Mesenchymal stem cell (in vitro differentiated cells and primary cell): ENCODE measurements around the gene CAPSL.

ENCODE experiments used
- DNase-seq: peaks from one replicate; pipeline ENCODE4 v3.0.0-alpha.2; 2013
- H2AFZ ChIP-seq: one replicate; pipeline ENCODE4 v1.6.1; 2013; ENCODE audit warnings: low read depth, mild to moderate bottlenecking, control low read depth, inconsistent platforms, low read length, moderate library complexity
- H2AK5ac ChIP-seq: 2 replicates; pipeline ENCODE4 v1.6.1; 2013; ENCODE audit warnings: low read length, moderate library complexity, mild to moderate bottlenecking, inconsistent platforms; ENCODE audit not compliant: severe bottlenecking
- H2BK120ac ChIP-seq: one replicate; pipeline ENCODE4 v1.6.1; 2013; ENCODE audit warnings: low read depth, mild to moderate bottlenecking, inconsistent platforms, low read length, moderate library complexity
- H2BK12ac ChIP-seq, 2 experiments: one replicate each; pipeline ENCODE4 v1.6.1; 2013; ENCODE audit warnings: inconsistent platforms in 2 of 2, low read length in 2 of 2, mild to moderate bottlenecking in 2 of 2, moderate library complexity in 2 of 2, control low read depth in 1 of 2
- H2BK15ac ChIP-seq: one replicate; pipeline ENCODE4 v1.6.1; 2013; ENCODE audit warnings: mild to moderate bottlenecking, low read depth, inconsistent platforms; ENCODE audit not compliant: poor library complexity, severe bottlenecking
- H2BK5ac ChIP-seq: 2 replicates; pipeline ENCODE4 v1.6.1; 2013; ENCODE audit warnings: low read depth, mild to moderate bottlenecking, low read length, control low read depth, inconsistent platforms; ENCODE audit not compliant: poor library complexity, severe bottlenecking
- H3K14ac ChIP-seq, 2 experiments: one replicate each; pipeline ENCODE4 v1.6.1; 2013; ENCODE audit warnings: inconsistent platforms in 2 of 2, low read length in 2 of 2, control low read depth in 1 of 2, mild to moderate bottlenecking in 1 of 2, moderate library complexity in 1 of 2
- H3K18ac ChIP-seq, 2 experiments: one replicate each; pipeline ENCODE4 v1.6.1; 2013; ENCODE audit warnings: inconsistent platforms in 2 of 2, low read length in 2 of 2, control low read depth in 1 of 2, low read depth in 1 of 2, mild to moderate bottlenecking in 1 of 2
- H3K23ac ChIP-seq, 2 experiments: one replicate each; pipeline ENCODE4 v1.6.1; 2013; ENCODE audit warnings: inconsistent platforms in 2 of 2, low read length in 2 of 2, mild to moderate bottlenecking in 2 of 2, moderate library complexity in 2 of 2, control low read depth in 1 of 2
- H3K27ac ChIP-seq: 2 replicates; pipeline ENCODE4 v1.5.1; 2013; ENCODE audit warnings: mild to moderate bottlenecking, moderate library complexity, low read length, control low read depth, inconsistent platforms; ENCODE audit not compliant: poor library complexity, severe bottlenecking
- H3K27me3 ChIP-seq, 2 experiments: 2 replicates each; pipeline versions ENCODE4 v1.6.1 to v1.7.0; 2013; ENCODE audit warnings: low read length in 2 of 2, mild to moderate bottlenecking in 2 of 2, moderate library complexity in 2 of 2, control low read depth in 1 of 2, inconsistent platforms in 1 of 2; ENCODE audit not compliant: control insufficient read depth in 1 of 2, insufficient read depth in 1 of 2
- H3K36me3 ChIP-seq, 2 experiments: 2 replicates each; pipeline versions ENCODE4 v1.6.1 to v1.7.0; 2013; ENCODE audit warnings: low read length in 2 of 2, control low read depth in 1 of 2, inconsistent platforms in 1 of 2, low read depth in 1 of 2, mild to moderate bottlenecking in 1 of 2; ENCODE audit not compliant: insufficient read depth in 2 of 2, control insufficient read depth in 1 of 2
- H3K4ac ChIP-seq, 2 experiments: one replicate each; pipeline ENCODE4 v1.6.1; 2013; ENCODE audit warnings: inconsistent platforms in 2 of 2, low read length in 2 of 2, mild to moderate bottlenecking in 2 of 2, moderate library complexity in 2 of 2, control low read depth in 1 of 2, low read depth in 1 of 2
- H3K4me1 ChIP-seq: 2 replicates; pipeline ENCODE4 v1.6.1; 2013; ENCODE audit warnings: low read depth, low read length, control low read depth; ENCODE audit not compliant: control insufficient read depth, insufficient read depth
- H3K4me2 ChIP-seq: 2 replicates; pipeline ENCODE4 v1.6.1; 2013; ENCODE audit warnings: low read length, mild to moderate bottlenecking, inconsistent platforms; ENCODE audit not compliant: poor library complexity, severe bottlenecking
- H3K4me3 ChIP-seq, 2 experiments: 2 replicates each; pipeline versions ENCODE4 v1.5.1 to v1.7.0; 2013; ENCODE audit warnings: low read length in 2 of 2, mild to moderate bottlenecking in 2 of 2, control low read depth in 1 of 2, low read depth in 1 of 2; ENCODE audit not compliant: insufficient read depth in 1 of 2
- H3K79me1 ChIP-seq: replicated peaks from 2 replicates; pipeline ENCODE4 v1.6.1; 2013; ENCODE audit warnings: mild to moderate bottlenecking, control low read depth, low read length, inconsistent platforms; ENCODE audit not compliant: poor library complexity, severe bottlenecking
- H3K9ac ChIP-seq: 2 replicates; pipeline ENCODE4 v1.7.0; 2013; ENCODE audit warnings: mild to moderate bottlenecking, low read length, moderate library complexity
- H3K9me3 ChIP-seq: 2 replicates; pipeline ENCODE4 v1.7.0; 2013; ENCODE audit warnings: mild to moderate bottlenecking, low read length; ENCODE audit not compliant: control insufficient read depth
- H4K8ac ChIP-seq: one replicate; pipeline ENCODE4 v1.6.1; 2013; ENCODE audit warnings: inconsistent platforms, mild to moderate bottlenecking, low read length, moderate library complexity
- H4K91ac ChIP-seq: one replicate; pipeline ENCODE4 v1.6.1; 2013; ENCODE audit warnings: mild to moderate bottlenecking, low read length, inconsistent platforms
- WGBS: methylation state at CpG from one replicate; pipeline ENCODE4 v1.1.7; 2013; ENCODE audit warnings: mixed read lengths; 5-methylcytosine and 5-hydroxymethylcytosine counted together

Gene CAPSL

GRCh38 chr5:35939639-35940038 is 1.2 kb upstream of the CAPSL start:
- no peak overlapping the region for H4K91ac ChIP-seq
- no peak overlapping the region for H2BK12ac ChIP-seq
- H2BK5ac ChIP-seq = no peak overlapping the region
- no peak for DNase-seq
- no peak overlapping the region for H4K8ac ChIP-seq
- H3K4me1 ChIP-seq = no peaks in the 10 kb centered on the region
- H3K9ac ChIP-seq = no peak overlapping the region
- H3K23ac ChIP-seq = no peak overlapping the region
- H3K27ac ChIP-seq = no peak overlapping the region
- H3K14ac ChIP-seq = no peak overlapping the region
- H3K27me3 ChIP-seq = peaks cover 9 to 47% of the 10 kb centered on the region in 2 experiments
- H3K4me2 ChIP-seq = no peak overlapping the region
- no peak overlapping the region for H2AFZ ChIP-seq
- H2BK120ac ChIP-seq = no peak overlapping the region
- no peak overlapping the region for H3K18ac ChIP-seq
- no peak overlapping the region for H2BK15ac ChIP-seq
- H3K79me1 ChIP-seq = no peaks in the 10 kb centered on the region
- WGBS = 85% methylated on average over 3 of the region's 3 CpGs
- no peak overlapping the region for H2AK5ac ChIP-seq
- no peak overlapping the region for H3K4me3 ChIP-seq
- no peak overlapping the region for H3K4ac ChIP-seq
- H3K36me3 ChIP-seq = no peaks in the 10 kb centered on the region
- no peaks in the 10 kb centered on the region for H3K9me3 ChIP-seq

- H3K9ac ChIP-seq = no peak overlapping the region
- no peak overlapping the region for H3K4ac ChIP-seq
- no peak overlapping the region for H3K4me2 ChIP-seq
- no peaks in the 10 kb centered on the region for H3K79me1 ChIP-seq
- H3K9me3 ChIP-seq = no peaks in the 10 kb centered on the region
- H3K36me3 ChIP-seq = no peaks in the 10 kb centered on the region
- H2BK5ac ChIP-seq = no peak overlapping the region
- no peak overlapping the region for H2AFZ ChIP-seq
- peaks cover 4% of the 10 kb centered on the region for H3K4me1 ChIP-seq
- DNase-seq = peak; percentile 60
- H2BK12ac ChIP-seq = peak overlapping the region in 1 of 2 experiments; percentile 49
- no peak overlapping the region for H2BK120ac ChIP-seq
- H4K8ac ChIP-seq = no peak overlapping the region
- no peak overlapping the region for H3K18ac ChIP-seq
- no peak overlapping the region for H4K91ac ChIP-seq
- no peak overlapping the region for H3K23ac ChIP-seq
- no peak overlapping the region for H2AK5ac ChIP-seq
- peaks cover 13 to 31% of the 10 kb centered on the region in 2 experiments for H3K27me3 ChIP-seq
- no peak overlapping the region for H3K27ac ChIP-seq
- H3K14ac ChIP-seq = no peak overlapping the region
- WGBS = 46% methylated on average over 13 of the region's 13 CpGs
- no peak overlapping the region for H2BK15ac ChIP-seq
- H3K4me3 ChIP-seq = peak overlapping the region in 1 of 2 experiments; percentile 61
These were observed 11.9 kb downstream of the CAPSL start for GRCh38 chr5:35926389-35927051.

GRCh38 chr5:35924950-35925722 is 13.3 kb downstream of the CAPSL start:
- H2BK15ac ChIP-seq = no peak overlapping the region
- no peaks in the 10 kb centered on the region for H3K79me1 ChIP-seq
- peak overlapping the region in 1 of 2 experiments; percentile 46 for H3K18ac ChIP-seq
- peak overlapping the region in 1 of 2 experiments; percentile 60 for H3K4me3 ChIP-seq
- peaks cover 4% of the 10 kb centered on the region for H3K4me1 ChIP-seq
- no peak overlapping the region for H4K91ac ChIP-seq
- no peak overlapping the region for H4K8ac ChIP-seq
- H2BK120ac ChIP-seq = no peak overlapping the region
- no peak overlapping the region for H3K4ac ChIP-seq
- DNase-seq = peak; percentile 66
- H2AFZ ChIP-seq = no peak overlapping the region
- peak overlapping the region; percentile 53 for H3K9ac ChIP-seq
- H3K36me3 ChIP-seq = no peaks in the 10 kb centered on the region
- H2AK5ac ChIP-seq = no peak overlapping the region
- H2BK12ac ChIP-seq = peak overlapping the region in 1 of 2 experiments; percentile 71
- H3K14ac ChIP-seq = no peak overlapping the region
- no peak overlapping the region for H3K27ac ChIP-seq
- peaks cover 13 to 31% of the 10 kb centered on the region in 2 experiments for H3K27me3 ChIP-seq
- no peak overlapping the region for H3K4me2 ChIP-seq
- H3K23ac ChIP-seq = no peak overlapping the region
- WGBS = 17% methylated on average over 20 of the region's 21 CpGs
- no peak overlapping the region for H2BK5ac ChIP-seq
- no peaks in the 10 kb centered on the region for H3K9me3 ChIP-seq
